ENCODE results near the gene CEP85L. TPM values are rescaled to one million over a fixed set of nuclear protein-coding genes. Genes with fewer than 3 reads are reported as not detected.

The CEP85L gene
- total and polyA plus RNA-seq, 2 of the 4 experiments (the other 2 are of a cell fraction) = 2.3 to 25.6 TPM

GRCh38 chr6:118505656-118506055 is 145.7 kb downstream of the CEP85L start:
- TF ChIP-seq CEBPB (IDR thresholded peaks at IDR 0.05; ENCODE audit: low read depth, low read length) (peak; percentile 63), RCOR1 (IDR thresholded peaks at IDR 0.05; ENCODE audit: insufficient replicate concordance, low read length) (no peak)
- peaks cover under 1 to 6% of the 10 kb centered on the region in 2 experiments; a peak in 1 of 4 replicates for H3K79me1 ChIP-seq (ENCODE audit: low read depth in 1 of 2, low read length in 2 of 2)
- WGBS, 2 experiments (ENCODE audit: extremely low coverage in 2 of 2, insufficient read length in 1 of 2) = no CpG with 5 or more reads among the region's 2 CpGs
- no peak overlapping the region for H2AFZ ChIP-seq (replicated peaks; ENCODE audit: low read length, poor library complexity)
- no peak overlapping the region for H3K14ac ChIP-seq (replicated peaks; ENCODE audit: low read depth, low read length)
- no peak overlapping the region for H4K5ac ChIP-seq (ENCODE audit: low read depth, low read length)
- H3K23ac ChIP-seq (ENCODE audit: low read depth, low read length) = no peak overlapping the region
- no peak overlapping the region for H2AK5ac ChIP-seq (ENCODE audit: low read depth, low read length)
- H3K4me1 ChIP-seq (ENCODE audit: control insufficient read depth, insufficient read depth, low read length) = peaks cover 3% of the 10 kb centered on the region; the same call in 1 of the 2 replicates
- dilution Hi-C loops (cut with HindIII; ENCODE audit: low sequenced_read_pairs, unreplicated experiment) = no loop called here
- no peak overlapping the region for H2BK20ac ChIP-seq (ENCODE audit: low read depth, low read length)
- intact Hi-C loops (cut with micrococcal nuclease) = no loop called here
- no peak overlapping the region for H2BK120ac ChIP-seq (ENCODE audit: low read depth, low read length)
- no TSS peak for BruUV-seq (replicated peaks)
- H4K8ac ChIP-seq (ENCODE audit: low read depth in 2 of 2, low read length in 2 of 2) = no peak overlapping the region
- H3K4ac ChIP-seq (ENCODE audit: low read depth, low read length) = no peak overlapping the region
- no peak overlapping the region for H3K18ac ChIP-seq (ENCODE audit: low read depth, low read length)
- ChIA-PET CTCF (no interaction called here), POLR2A (ENCODE audit: unreplicated experiment) (no interaction called here)
- ATAC-seq (ENCODE audit: low read depth) (no peak), DNase-seq (no peak)
- no peak overlapping the region for H3K27ac ChIP-seq (ENCODE audit: insufficient read depth, low read length)
- no peaks in the 10 kb centered on the region; the same call in 1 of the 2 replicates for H3K9me1 ChIP-seq (ENCODE audit: insufficient read depth, low read length)
- H2AK9ac ChIP-seq (replicated peaks; ENCODE audit: low read depth, low read length, poor library complexity) = no peak overlapping the region
- H3K4me2 ChIP-seq (ENCODE audit: low read depth, low read length) = no peak overlapping the region
- H2BK15ac ChIP-seq (ENCODE audit: low read depth, low read length) = no peak overlapping the region
- in situ Hi-C loops (cut with MboI; ENCODE audit: low sequenced_read_pairs) = no loop called here
- H3K9me3 ChIP-seq (ENCODE audit: control insufficient read depth, insufficient read depth, low read length) = no peaks in the 10 kb centered on the region
- no peak overlapping the region for H2BK5ac ChIP-seq (ENCODE audit: low read depth, low read length, poor library complexity, severe bottlenecking)
- no peak overlapping the region for H3K9ac ChIP-seq (ENCODE audit: low read depth, low read length)
- H4K20me1 ChIP-seq (ENCODE audit: insufficient read depth, low read length) = no peaks in the 10 kb centered on the region
- H4K91ac ChIP-seq (ENCODE audit: insufficient read depth, low read depth, low read length) = no peak overlapping the region
- no peaks in the 10 kb centered on the region for H3K27me3 ChIP-seq (ENCODE audit: control insufficient read depth, insufficient read depth, low read length)
- H3K36me3 ChIP-seq (ENCODE audit: control insufficient read depth, insufficient read depth, low read length) = peaks cover 6% of the 10 kb centered on the region; the same call in 1 of the 2 replicates
- H3K4me3 ChIP-seq (ENCODE audit: insufficient read depth, low read depth, low read length) = no peak overlapping the region
- no peak overlapping the region for H3K56ac ChIP-seq (ENCODE audit: extremely low read depth, insufficient read depth, low read length)
